GM13977 (cell line): ENCODE measurements around the gene POC5.
"Not testable (repeated sequence)": the region's sequence is repeated elsewhere in the genome, so short reads cannot be mapped to it uniquely, and the experiment has no call there.

ENCODE experiments used
- DNase-seq: peaks from one replicate; pipeline ENCODE4 v3.0.0; 2012; ENCODE audit warnings: low spot score
- in situ Hi-C: fragments of 300-500 bp; cut with MboI; formaldehyde crosslinking; loops from one replicate; pipeline ENCODE4 v1.12.0; 2022; ENCODE audit warnings: low sequenced_read_pairs, low pct_unique_long_range_greater_than_20kb, mixed read lengths, inconsistent platforms; ENCODE audit not compliant: unreplicated experiment
- TF ChIP-seq, protein P1 (sequence below): IDR thresholded peaks from 2 replicates; pipeline ENCODE4 v1.5.1; 2012; ENCODE audit warnings: mild to moderate bottlenecking, control low read depth; ENCODE audit not compliant: insufficient read depth; ENCODE audit errors: extremely low read depth, missing control alignments

POC5 gene

GRCh38 chr5:75707911-75708509 lies 9.2 kb downstream of the POC5 start:
- TF ChIP-seq, protein P1, sequence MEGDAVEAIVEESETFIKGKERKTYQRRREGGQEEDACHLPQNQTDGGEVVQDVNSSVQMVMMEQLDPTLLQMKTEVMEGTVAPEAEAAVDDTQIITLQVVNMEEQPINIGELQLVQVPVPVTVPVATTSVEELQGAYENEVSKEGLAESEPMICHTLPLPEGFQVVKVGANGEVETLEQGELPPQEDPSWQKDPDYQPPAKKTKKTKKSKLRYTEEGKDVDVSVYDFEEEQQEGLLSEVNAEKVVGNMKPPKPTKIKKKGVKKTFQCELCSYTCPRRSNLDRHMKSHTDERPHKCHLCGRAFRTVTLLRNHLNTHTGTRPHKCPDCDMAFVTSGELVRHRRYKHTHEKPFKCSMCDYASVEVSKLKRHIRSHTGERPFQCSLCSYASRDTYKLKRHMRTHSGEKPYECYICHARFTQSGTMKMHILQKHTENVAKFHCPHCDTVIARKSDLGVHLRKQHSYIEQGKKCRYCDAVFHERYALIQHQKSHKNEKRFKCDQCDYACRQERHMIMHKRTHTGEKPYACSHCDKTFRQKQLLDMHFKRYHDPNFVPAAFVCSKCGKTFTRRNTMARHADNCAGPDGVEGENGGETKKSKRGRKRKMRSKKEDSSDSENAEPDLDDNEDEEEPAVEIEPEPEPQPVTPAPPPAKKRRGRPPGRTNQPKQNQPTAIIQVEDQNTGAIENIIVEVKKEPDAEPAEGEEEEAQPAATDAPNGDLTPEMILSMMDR = no peak
- in situ Hi-C loops = no loop called here
- no peak for DNase-seq

DNA sequence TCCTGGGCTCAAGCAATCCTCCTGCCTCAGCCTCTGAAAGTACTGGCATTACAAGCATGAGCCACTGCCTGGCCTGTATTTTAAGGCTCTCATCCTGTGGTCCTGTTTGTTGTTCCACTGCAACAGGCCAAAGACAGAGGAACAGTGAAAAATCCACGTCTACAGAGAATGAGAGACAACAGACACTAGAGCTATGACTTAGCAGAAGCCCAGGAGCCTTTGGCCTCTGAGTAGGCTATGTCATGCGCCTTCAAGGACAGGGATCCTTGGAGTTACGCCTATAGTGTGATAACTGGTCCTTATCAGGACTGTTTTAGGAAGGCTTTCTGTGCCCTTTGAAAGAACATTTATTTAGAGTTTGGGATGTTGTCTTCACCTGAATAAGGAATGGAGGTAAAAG lies 10.5 kb downstream of the POC5 start:
- in situ Hi-C loops = no loop called here
- no peak for DNase-seq
- TF ChIP-seq, protein P1 = no peak

- DNase-seq = no peak
- TF ChIP-seq, protein P1 = no peak
- in situ Hi-C loops = no loop called here
Observed at GRCh38 chr5:75706016-75706415, 11.2 kb downstream of the POC5 start.

DNA sequence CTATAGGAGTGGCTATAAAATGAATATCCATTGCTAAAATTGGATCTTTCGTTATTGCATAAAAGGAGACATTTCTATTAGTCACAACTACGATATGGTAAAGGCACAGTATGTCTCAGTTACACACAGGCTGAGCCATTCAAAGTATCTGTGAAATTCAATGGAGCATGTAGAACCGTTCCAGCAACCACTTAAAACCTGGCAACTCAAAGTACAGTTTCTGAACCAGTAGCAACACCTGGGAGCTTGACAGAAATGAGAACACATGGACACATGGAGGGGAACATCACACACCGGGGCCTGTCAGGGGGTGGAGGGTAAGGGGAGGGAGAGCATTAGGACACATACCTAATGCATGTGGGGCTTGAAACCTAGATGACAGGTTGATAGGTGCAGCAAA lies 15.4 kb downstream of the POC5 start:
- no peak for DNase-seq
- in situ Hi-C loops = no loop called here
- TF ChIP-seq, protein P1 = no peak

- not testable (repeated sequence) for DNase-seq
- in situ Hi-C loops = loop anchor here (25.0 kb wide), 2 partner anchors 358 to 458 kb away; partner anchors contain the start of genes ANKRD31 and HMGCR
Observed at GRCh38 chr5:75695472-75696351, 21.5 kb downstream of the POC5 start.

- no peak for DNase-seq
- TF ChIP-seq, protein P1 = no peak
- in situ Hi-C loops = loop anchor here (25.0 kb wide), 2 partner anchors 357 to 457 kb away; partner anchors contain the start of genes ANKRD31 and HMGCR
Observed at GRCh38 chr5:75694781-75695180, 22.5 kb downstream of the POC5 start.

- DNase-seq = no peak
- TF ChIP-seq, protein P1 = no peak
- in situ Hi-C loops = loop anchor here (25.0 kb wide), 2 partner anchors 353 to 453 kb away; partner anchors contain the start of genes ANKRD31 and HMGCR
Observed at GRCh38 chr5:75690669-75691068, 26.6 kb downstream of the POC5 start.
